NCI-H2196 (cell line): ENCODE measurements around the gene IL13RA1.
"Not testable (repeated sequence)": the region's sequence is repeated elsewhere in the genome, so short reads cannot be mapped to it uniquely, and the experiment has no call there.

ENCODE experiments used
- DNase-seq: peaks from one replicate; lab custom pipeline; 2025; ENCODE audit not compliant: unreplicated experiment; lab: John Stamatoyannopoulos, UW

IL13RA1 gene

DNA sequence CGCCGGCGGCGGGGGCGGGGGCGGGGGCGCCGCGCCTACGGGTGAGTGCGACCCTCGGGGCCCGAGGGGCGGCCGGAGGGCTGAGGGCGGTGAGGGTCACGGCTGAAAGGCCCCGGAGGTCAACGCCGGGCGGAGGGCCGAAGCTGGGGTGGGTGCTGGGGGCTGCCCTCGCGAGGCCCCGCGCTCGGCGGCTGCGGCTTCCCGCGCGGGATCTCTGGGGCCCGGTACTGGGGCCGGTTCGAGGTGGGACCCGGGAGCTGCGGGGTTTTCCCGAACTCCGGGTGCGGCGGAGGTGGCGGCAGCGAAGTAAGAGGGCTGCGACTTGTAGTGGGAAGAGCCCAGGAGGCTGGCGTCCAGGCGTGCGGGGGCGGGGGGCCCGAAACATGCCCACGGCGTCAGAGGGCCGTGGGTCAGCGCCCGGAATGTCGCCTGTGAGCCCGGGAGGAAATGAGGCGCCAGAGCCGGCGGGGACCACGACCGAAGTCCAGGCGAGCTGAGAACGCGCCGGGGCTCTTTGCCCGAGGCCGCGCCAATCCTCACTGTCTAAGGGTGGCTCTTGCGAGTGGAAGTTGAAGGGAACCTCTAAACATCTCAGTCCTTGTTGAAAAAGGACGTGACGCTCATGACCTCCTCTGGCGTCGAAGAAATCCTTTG, 407 bp downstream of the IL13RA1 start:
- no peak for DNase-seq

DNA sequence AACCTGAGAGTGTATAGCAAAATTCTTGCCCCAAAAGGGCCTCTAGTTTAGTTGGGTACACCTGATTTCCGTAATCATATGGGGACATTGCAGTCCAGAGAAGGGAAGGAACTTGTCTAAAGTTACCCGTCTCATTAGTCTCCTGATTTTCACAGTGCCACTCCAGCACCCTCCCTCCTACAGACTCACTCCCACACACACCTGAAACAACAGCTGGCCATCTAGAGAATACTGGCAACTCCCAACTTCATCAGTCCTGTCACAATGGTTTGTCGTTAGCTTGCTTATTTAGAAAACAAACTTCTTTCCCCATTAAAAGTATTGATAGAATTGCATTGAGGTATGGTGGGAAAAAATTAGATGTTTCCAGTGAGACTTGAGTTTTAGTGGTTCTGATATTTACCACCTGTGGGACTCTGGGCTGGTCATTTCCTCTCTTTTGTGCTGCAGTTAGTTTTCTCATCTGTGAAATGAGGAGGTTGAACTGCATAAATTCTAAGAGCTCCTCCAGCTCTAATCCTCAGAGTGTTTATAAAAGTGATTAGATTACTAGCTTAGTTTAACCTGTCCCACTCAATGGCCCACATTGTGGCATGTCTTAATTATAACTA, 1.7 kb downstream of the IL13RA1 start:
- DNase-seq, result no peak

DNA sequence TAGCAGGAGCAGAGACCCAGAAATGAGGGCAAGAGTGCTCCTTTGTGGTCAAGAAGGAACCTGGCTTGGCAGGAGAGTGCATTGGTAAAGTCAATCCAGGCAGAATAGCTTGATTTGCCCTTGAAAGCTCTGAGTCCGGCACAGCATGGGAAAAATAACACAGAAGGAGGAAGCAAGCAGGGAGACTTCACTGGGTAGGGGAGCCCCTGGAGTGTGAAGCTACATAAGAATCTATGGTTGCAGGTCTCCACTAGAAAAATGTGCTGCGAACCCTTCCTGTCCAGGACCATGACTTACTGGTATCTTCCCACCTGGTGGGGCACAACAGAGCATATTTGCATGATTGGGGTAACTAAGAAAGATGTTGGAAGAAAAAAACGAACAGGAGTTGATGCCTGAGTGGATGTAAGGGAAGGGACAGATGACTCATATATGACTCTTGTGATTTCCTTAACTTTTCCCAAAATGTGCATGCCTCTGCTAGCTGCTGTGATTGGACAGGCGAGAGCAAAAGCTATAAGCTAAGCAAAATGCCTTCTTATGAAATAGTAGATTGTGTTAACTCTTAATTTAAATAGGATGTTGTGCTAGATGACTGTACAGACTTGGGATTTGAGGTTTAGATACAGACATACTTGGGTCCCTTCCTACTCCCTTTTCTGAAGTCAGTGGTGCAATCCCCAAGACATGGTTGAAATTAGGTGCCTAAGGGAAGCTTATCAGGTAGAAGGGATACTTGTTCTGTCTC, 3.3 kb downstream of the IL13RA1 start:
- DNase-seq, result no peak

DNA sequence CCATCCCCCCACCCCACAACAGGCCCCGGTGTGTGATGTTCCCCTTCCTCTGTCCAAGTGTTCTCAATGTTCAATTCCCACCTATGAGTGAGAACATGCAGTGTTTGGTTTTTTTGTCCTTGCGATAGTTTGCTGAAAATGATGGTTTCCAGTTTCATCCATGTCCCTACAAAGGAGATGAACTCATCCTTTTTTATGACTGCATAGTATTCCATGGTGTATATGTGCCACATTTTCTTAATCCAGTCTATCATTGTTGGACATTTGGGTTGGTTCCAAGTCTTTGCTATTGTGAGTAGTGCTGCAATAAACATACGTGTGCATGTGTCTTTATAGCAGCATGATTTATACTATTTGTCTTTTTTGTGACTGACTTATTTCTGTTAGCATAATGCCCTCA, 5.1 kb downstream of the IL13RA1 start:
- not testable (repeated sequence) for DNase-seq

GRCh38 chrX:118734909-118735308, 7.5 kb downstream of the IL13RA1 start:
- DNase-seq, result no peak

GRCh38 chrX:118736394-118737010, 9.1 kb downstream of the IL13RA1 start:
- DNase-seq, result no peak

GRCh38 chrX:118739577-118739976, 12.2 kb downstream of the IL13RA1 start:
- no peak for DNase-seq

DNA sequence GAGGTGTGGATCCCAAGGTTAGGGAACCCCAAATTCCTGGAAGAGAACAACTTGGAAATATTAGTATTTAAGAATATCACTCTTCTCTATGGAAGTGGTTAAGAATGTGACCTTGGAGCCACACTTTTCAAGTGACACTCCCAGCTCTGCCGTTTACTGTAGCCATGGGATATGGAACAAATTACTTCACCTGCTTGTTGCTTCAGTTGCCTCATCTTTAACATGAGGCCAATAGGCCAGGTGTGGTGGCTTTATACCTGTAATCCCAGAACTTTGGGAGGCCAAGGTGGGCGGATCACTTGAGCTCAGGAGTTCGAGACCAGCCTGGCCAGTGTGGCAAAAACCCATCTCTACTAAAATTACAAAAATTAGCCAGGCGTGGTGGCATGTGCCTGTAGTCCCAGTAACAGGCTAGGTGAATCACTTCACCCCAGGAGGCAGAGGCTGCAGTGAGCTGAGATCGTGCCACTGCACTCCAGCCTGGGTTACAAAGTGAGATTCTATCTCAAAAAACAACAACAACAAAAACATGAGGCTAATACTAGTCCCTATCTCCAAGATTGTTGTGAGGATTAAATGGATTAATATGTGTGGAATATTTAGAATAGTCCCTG, 13.0 kb downstream of the IL13RA1 start:
- no peak for DNase-seq

GRCh38 chrX:118742176-118742575, 14.8 kb downstream of the IL13RA1 start:
- DNase-seq, result no peak

- no peak for DNase-seq
These were observed 18.2 kb downstream of the IL13RA1 start for GRCh38 chrX:118745570-118745969.

DNA sequence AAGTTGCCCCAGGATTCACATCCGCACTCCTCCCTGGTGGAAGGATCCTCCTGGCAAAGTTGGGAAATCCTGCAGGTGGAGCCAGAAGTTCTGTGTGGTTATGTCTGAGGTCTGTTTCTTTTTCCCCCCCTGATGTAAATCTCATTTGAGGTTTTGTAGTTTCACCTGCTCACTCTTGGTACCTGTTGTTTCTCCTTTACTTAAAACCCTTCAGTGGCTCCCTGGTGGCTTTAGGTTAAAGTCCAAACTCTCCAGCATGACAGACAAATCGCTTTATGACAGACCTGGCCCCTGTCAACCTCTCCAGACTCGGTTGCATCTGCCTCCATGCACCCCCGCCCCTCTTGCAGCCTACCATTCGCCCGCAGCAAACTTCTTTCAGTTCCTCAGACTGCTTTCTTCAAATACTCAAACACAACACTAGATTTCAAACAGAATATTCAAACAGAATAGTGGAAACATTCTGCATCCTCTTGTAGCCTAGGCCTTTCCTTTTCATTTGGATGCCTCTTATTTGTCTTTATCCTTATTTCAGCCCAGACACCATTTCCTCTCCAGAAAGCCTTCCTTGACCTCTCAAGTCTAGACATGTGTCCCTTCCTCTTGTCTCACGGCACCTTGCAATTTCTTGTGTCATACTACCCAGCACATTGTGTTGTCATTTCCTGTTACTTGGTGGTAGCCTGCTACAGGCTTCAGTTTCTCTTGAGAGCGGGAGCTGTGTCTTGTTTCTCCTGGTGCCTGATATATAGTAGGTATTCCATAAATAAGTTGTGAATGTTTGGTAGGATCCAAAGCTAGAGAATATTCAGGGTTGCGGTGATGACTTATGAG, 24.8 kb downstream of the IL13RA1 start:
- DNase-seq, result no peak

GRCh38 chrX:118755633-118756032, 28.2 kb downstream of the IL13RA1 start:
- no peak for DNase-seq

- no peak for DNase-seq
These were observed 28.7 kb downstream of the IL13RA1 start for GRCh38 chrX:118756101-118756500.

- DNase-seq, result no peak
These were observed 31.1 kb downstream of the IL13RA1 start for GRCh38 chrX:118758511-118758910.

DNA sequence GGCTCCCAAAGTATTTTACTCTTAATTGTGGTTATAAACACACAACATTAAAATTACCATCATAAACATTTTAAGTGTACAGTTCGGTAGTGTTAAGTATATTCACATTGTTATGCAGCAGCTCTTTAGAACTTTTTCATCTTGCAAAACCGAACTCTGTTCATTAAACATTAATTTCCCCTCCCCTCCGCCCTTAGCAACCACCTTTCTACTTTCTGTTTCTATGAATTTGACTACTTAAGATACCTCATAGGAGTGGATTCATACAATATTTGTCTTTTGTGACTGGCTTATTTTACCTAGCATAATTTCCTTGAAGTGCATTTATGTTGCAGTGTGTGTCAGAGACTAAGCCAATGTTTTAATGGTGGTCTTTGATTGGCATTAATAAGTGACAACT, 32.6 kb downstream of the IL13RA1 start:
- no peak for DNase-seq

DNA sequence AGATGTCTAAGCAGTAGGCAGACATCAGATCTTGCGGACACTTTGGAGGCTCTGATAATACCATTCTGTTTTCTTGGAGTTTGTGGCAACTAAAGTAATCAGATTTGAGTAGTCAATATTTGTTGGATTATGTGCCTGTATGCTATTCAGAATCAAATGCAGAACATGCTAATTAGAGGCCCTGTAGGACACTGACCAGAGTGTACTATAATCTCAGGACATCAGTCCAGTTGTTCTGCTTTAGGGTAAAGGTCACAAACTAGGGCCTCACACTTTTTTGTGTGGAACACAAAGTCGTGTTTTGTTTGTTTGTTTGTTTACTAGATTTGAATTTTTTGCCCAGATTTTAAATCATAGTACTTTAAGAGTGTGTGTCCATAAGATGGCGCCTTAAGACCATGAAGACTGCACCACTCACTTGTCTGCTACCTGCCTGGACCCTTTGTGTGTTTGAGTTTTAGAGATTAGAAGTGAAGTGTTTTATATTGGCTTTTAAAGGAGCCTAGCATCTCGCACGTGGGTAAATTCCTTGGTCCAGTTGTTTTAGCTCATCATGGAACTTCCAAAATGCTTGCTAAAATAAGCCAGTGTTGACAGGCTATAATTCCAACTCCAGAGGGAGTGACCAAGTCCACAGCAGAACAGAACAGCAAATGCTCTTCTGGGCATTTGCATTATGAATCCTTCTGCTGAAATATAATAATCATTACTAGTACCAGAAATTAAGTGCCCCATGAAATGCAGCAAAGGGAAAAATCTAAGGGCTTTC, 34.7 kb downstream of the IL13RA1 start:
- no peak for DNase-seq

GRCh38 chrX:118763489-118763888, 36.1 kb downstream of the IL13RA1 start:
- no peak for DNase-seq

GRCh38 chrX:118764122-118764521, 36.7 kb downstream of the IL13RA1 start:
- no peak for DNase-seq

DNA sequence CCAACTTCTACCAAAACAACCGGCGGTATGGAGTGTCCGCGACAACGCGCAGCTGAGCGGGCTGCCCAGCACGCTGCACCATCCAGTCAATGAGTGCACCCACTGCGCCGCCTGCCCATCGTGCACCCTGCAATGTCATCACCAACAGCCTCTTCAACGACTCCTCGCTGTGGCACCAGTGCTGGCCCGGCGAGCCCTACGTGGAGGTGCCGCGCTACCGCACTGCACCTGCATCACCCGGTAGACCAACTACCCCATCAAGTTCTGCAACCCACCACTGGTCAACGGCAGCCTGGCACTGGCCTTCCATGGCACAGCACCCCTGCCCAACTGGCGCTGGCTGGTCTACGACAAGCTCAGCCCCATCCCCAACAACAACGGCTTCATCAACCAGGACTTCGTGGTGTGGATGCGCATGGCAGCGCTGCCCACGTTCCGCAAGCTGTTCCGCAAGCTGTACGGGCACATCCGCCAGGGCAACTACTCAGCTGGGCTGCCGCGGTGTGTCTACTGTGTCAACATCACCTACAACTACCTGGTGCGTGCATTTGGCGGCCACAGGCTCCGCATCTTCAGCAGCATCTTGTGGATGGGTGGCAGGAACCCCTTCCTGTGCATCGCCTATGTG, 42.8 kb downstream of the IL13RA1 start:
- no peak for DNase-seq
